IMR-90 (cell line): ENCODE results near the gene LRRFIP1. TPM values are rescaled to one million over a fixed set of nuclear protein-coding genes. Genes with fewer than 3 reads are reported as not detected.

Source experiments
- ATAC-seq: fragments of 200-7000 bp; cut with Tn5 transposase; 2 replicates; pipeline ENCODE4 v1.9.1; 2020; ENCODE audit warnings: low read depth, mild to moderate bottlenecking, moderate library complexity
- BruUV-seq: library from RNA; stranded (reverse); fragments of 400-500 nt; replicated peaks from 2 replicates; lab custom pipeline; 2021; lab: Mats Ljungman, UMichigan
- CTCF ChIA-PET: fragments of 300-600 bp; formaldehyde crosslinking; extraction: SDS; loops from one replicate; lab custom pipeline; 2021; ENCODE audit warnings: antibody characterized with exemption; lab: Yijun Ruan, JAX
- POLR2A ChIA-PET: fragments of 300-600 bp; sonication (Branson Sonifier 250); formaldehyde crosslinking; loops from one replicate; lab custom pipeline; 2022; ENCODE audit warnings: antibody characterized with exemption; ENCODE audit not compliant: unreplicated experiment; lab: Charles Lee
- DNase-seq: peaks from one replicate; pipeline ENCODE4 v3.0.0; 2013
- H2AFZ ChIP-seq: replicated peaks from 2 replicates; pipeline ENCODE3; 2013; ENCODE audit warnings: low read length, mild to moderate bottlenecking; ENCODE audit not compliant: poor library complexity
- H2AK5ac ChIP-seq: 2 replicates; pipeline ENCODE4 v1.6.1; 2013; ENCODE audit warnings: low read depth, low read length, inconsistent platforms
- H2AK9ac ChIP-seq: replicated peaks from 2 replicates; pipeline ENCODE3; 2013; ENCODE audit warnings: mild to moderate bottlenecking, low read depth, low read length, moderate library complexity; ENCODE audit not compliant: poor library complexity
- H2BK120ac ChIP-seq: 2 replicates; pipeline ENCODE4 v1.6.1; 2013; ENCODE audit warnings: low read depth, low read length, inconsistent platforms
- H2BK15ac ChIP-seq: 3 replicates; pipeline ENCODE4 v1.6.1; 2013; ENCODE audit warnings: low read depth, low read length, inconsistent platforms
- H2BK20ac ChIP-seq: 2 replicates; pipeline ENCODE4 v1.6.1; 2013; ENCODE audit warnings: low read depth, mild to moderate bottlenecking, inconsistent platforms, low read length, moderate library complexity
- H2BK5ac ChIP-seq: 2 replicates; pipeline ENCODE4 v1.6.1; 2013; ENCODE audit warnings: mild to moderate bottlenecking, low read depth, low read length, inconsistent platforms; ENCODE audit not compliant: poor library complexity, severe bottlenecking
- H3K14ac ChIP-seq: replicated peaks from 2 replicates; pipeline ENCODE4 v1.6.1; 2013; ENCODE audit warnings: low read depth, low read length, inconsistent platforms
- H3K18ac ChIP-seq: 2 replicates; pipeline ENCODE4 v1.6.1; 2013; ENCODE audit warnings: low read depth, low read length, control low read depth
- H3K23ac ChIP-seq: 2 replicates; pipeline ENCODE4 v1.6.1; 2013; ENCODE audit warnings: low read depth, low read length, inconsistent platforms
- H3K27ac ChIP-seq: 2 replicates; pipeline ENCODE4 v1.5.1; 2013; ENCODE audit warnings: mild to moderate bottlenecking, control low read depth, low read length; ENCODE audit not compliant: insufficient read depth
- H3K27me3 ChIP-seq: 2 replicates; pipeline ENCODE4 v1.6.1; 2013; ENCODE audit warnings: low read length; ENCODE audit not compliant: control insufficient read depth, insufficient read depth
- H3K36me3 ChIP-seq: 2 replicates; pipeline ENCODE4 v1.6.1; 2013; ENCODE audit warnings: low read length, mixed read lengths; ENCODE audit not compliant: control insufficient read depth, insufficient read depth
- H3K4ac ChIP-seq: 2 replicates; pipeline ENCODE4 v1.6.1; 2013; ENCODE audit warnings: low read depth, low read length, inconsistent platforms
- H3K4me1 ChIP-seq: 2 replicates; pipeline ENCODE4 v1.6.1; 2013; ENCODE audit warnings: low read length, mixed read lengths; ENCODE audit not compliant: control insufficient read depth, insufficient read depth
- H3K4me2 ChIP-seq: 2 replicates; pipeline ENCODE4 v1.6.1; 2013; ENCODE audit warnings: low read depth, mild to moderate bottlenecking, control low read depth, low read length, moderate library complexity
- H3K4me3 ChIP-seq: 2 replicates; pipeline ENCODE4 v1.5.1; 2013; ENCODE audit warnings: low read depth, mild to moderate bottlenecking, control low read depth, low read length, moderate library complexity; ENCODE audit not compliant: insufficient read depth
- H3K56ac ChIP-seq: 2 replicates; pipeline ENCODE4 v1.6.1; 2013; ENCODE audit warnings: low read length, inconsistent platforms; ENCODE audit not compliant: insufficient read depth; ENCODE audit errors: extremely low read depth
- H3K79me1 ChIP-seq, 2 experiments: 2 replicates each; pipeline ENCODE4 v1.6.1; 2013; ENCODE audit warnings: low read length in 2 of 2, inconsistent platforms in 1 of 2, low read depth in 1 of 2
- H3K9ac ChIP-seq: 2 replicates; pipeline ENCODE4 v1.6.1; 2013; ENCODE audit warnings: low read depth, low read length, control low read depth
- H3K9me1 ChIP-seq: 2 replicates; pipeline ENCODE4 v1.6.1; 2013; ENCODE audit warnings: low read length, inconsistent platforms; ENCODE audit not compliant: insufficient read depth
- H3K9me3 ChIP-seq: 2 replicates; pipeline ENCODE4 v1.6.1; 2013; ENCODE audit warnings: low read length; ENCODE audit not compliant: control insufficient read depth, insufficient read depth
- H4K20me1 ChIP-seq: 2 replicates; pipeline ENCODE4 v1.6.1; 2013; ENCODE audit warnings: low read length, inconsistent platforms; ENCODE audit not compliant: insufficient read depth
- H4K5ac ChIP-seq: 2 replicates; pipeline ENCODE4 v1.6.1; 2013; ENCODE audit warnings: mild to moderate bottlenecking, low read depth, low read length, control low read depth
- H4K8ac ChIP-seq, 2 experiments: 2 replicates each; pipeline ENCODE4 v1.6.1; 2013; ENCODE audit warnings: low read depth in 2 of 2, low read length in 2 of 2, control low read depth in 1 of 2, inconsistent platforms in 1 of 2
- H4K91ac ChIP-seq: 2 replicates; pipeline ENCODE4 v1.6.1; 2013; ENCODE audit warnings: low read depth, low read length, inconsistent platforms; ENCODE audit not compliant: insufficient read depth
- BHLHE40 ChIP-seq: fragments of 150-350 bp; IDR thresholded peaks from 2 replicates; pipeline ENCODE4 v1.6.1; 2016; ENCODE audit warnings: mild to moderate bottlenecking, low read depth, low read length
- CTCF ChIP-seq: conservative IDR thresholded peaks from 2 replicates; pipeline ENCODE4 v1.5.1; 2012; ENCODE audit warnings: mild to moderate bottlenecking, low read depth, low read length, improper control_type of control experiment
- FOS ChIP-seq: fragments of 150-350 bp; IDR thresholded peaks from 2 replicates; pipeline ENCODE4 v1.6.1; 2016; ENCODE audit warnings: low read depth, low read length
- POLR2A ChIP-seq: IDR thresholded peaks from 2 replicates; pipeline ENCODE4 v1.6.1; 2012; ENCODE audit warnings: mild to moderate bottlenecking, low read depth, low read length
- SMC3 ChIP-seq: fragments of 150-350 bp; IDR thresholded peaks from 2 replicates; pipeline ENCODE4 v1.6.1; 2016; ENCODE audit warnings: low read depth, mild to moderate bottlenecking, antibody characterized with exemption, low read length, moderate library complexity
- USF2 ChIP-seq: fragments of 150-350 bp; IDR thresholded peaks from 2 replicates; pipeline ENCODE4 v1.6.1; 2017; ENCODE audit warnings: mild to moderate bottlenecking, antibody characterized with exemption, low read length, low read depth
- WGBS, 2 experiments: methylation state at CpG; one replicate each; pipeline versions ENCODE4 v1.1.5 to v1.1.7; 2013; ENCODE audit warnings: missing lambda C conversion rate in 2 of 2; ENCODE audit not compliant: insufficient read length in 1 of 2; ENCODE audit errors: extremely low coverage in 2 of 2; 5-methylcytosine and 5-hydroxymethylcytosine counted together
- dilution Hi-C: fragments of 300-500 bp; cut with HindIII; formaldehyde crosslinking; loops from one replicate; pipeline ENCODE4 v1.14.3; 2018; ENCODE audit warnings: low sequenced_read_pairs; ENCODE audit not compliant: unreplicated experiment
- in situ Hi-C: fragments of 300-500 bp; cut with MboI; formaldehyde crosslinking; loops from 3 replicates; pipeline ENCODE4 v1.14.3; 2019; ENCODE audit warnings: low sequenced_read_pairs, inconsistent platforms, mixed read lengths
- intact Hi-C: fragments of 100-400 bp; cut with micrococcal nuclease; formaldehyde crosslinking; loops from 2 replicates; pipeline ENCODE4 v1.10.0; 2022
- polyA plus RNA-seq, 3 experiments: library from polyadenylated mRNA; depleted of rRNA; stranded (reverse); fragments of >200 nt; gene quantifications; 2 replicates each; pipeline ENCODE4 v1.2.3, GENCODE V29; 2012; ENCODE audit warnings: low replicate concordance in 1 of 3
- total RNA-seq: library from RNA; depleted of rRNA; stranded (reverse); fragments of >200 nt; gene quantifications from 2 replicates; pipeline ENCODE4 v1.2.3, GENCODE V29; 2012

LRRFIP1 gene
- total and polyA plus RNA-seq, 2 of the 4 experiments (the other 2 are of a cell fraction) = 52.2 to 54.4 TPM

- POLR2A ChIA-PET = no interaction called here
- H3K4me1 ChIP-seq = peaks cover 20% of the 10 kb centered on the region
These were observed 95.2 kb downstream of the LRRFIP1 start for GRCh38 chr2:237722616-237723015.

More at GRCh38 chr2:237722616-237723015, 95.2 kb downstream of the LRRFIP1 start:
- H2AK5ac ChIP-seq = no peak overlapping the region
- no peak overlapping the region for H3K56ac ChIP-seq
- H3K9me1 ChIP-seq = peaks cover 32% of the 10 kb centered on the region
- in situ Hi-C loops (no loop called here), intact Hi-C loops (no loop called here), dilution Hi-C loops (no loop called here)
- DNase-seq (no peak), ATAC-seq (no peak)
- H3K14ac ChIP-seq = no peak overlapping the region
- H3K9me3 ChIP-seq = no peaks in the 10 kb centered on the region
- no peak for TF ChIP-seq CTCF
- no peak for TF ChIP-seq POLR2A
- TF ChIP-seq USF2 = no peak
- TF ChIP-seq SMC3 = no peak
- no peak for TF ChIP-seq BHLHE40
- no peak for TF ChIP-seq FOS
- H3K27me3 ChIP-seq = no peaks in the 10 kb centered on the region
- CTCF ChIA-PET = interaction anchor here (0.6 to 0.7 kb wide), 3 partner anchors 23 to 211 kb away, joined by 3 to 6 read pairs (median 3); no protein-coding TSS in a partner anchor
- H2AFZ ChIP-seq = no peak overlapping the region
- H3K79me1 ChIP-seq = peaks cover 25 to 83% of the 10 kb centered on the region in 2 experiments
- no peak overlapping the region for H2BK5ac ChIP-seq
- H2BK20ac ChIP-seq = no peak overlapping the region
- no peak overlapping the region for H3K18ac ChIP-seq
- no peak overlapping the region for H4K5ac ChIP-seq
- no peak overlapping the region for H2BK120ac ChIP-seq
- H3K9ac ChIP-seq = no peak overlapping the region
- H3K36me3 ChIP-seq = peaks cover 9% of the 10 kb centered on the region
- H3K4me2 ChIP-seq = no peak overlapping the region
- no peak overlapping the region for H4K8ac ChIP-seq
- H3K27ac ChIP-seq = no peak overlapping the region
- H3K4me3 ChIP-seq = no peak overlapping the region
- no peak overlapping the region for H2BK15ac ChIP-seq
- 83% methylated on average over 1 of the region's 7 CpGs; no CpG with 5 or more reads in 1 of the 2 experiments for WGBS, 2 experiments
- no TSS peak for BruUV-seq
- H2AK9ac ChIP-seq = no peak overlapping the region
- H3K23ac ChIP-seq = no peak overlapping the region
- H4K20me1 ChIP-seq = peaks cover 49% of the 10 kb centered on the region
- H3K4ac ChIP-seq = no peak overlapping the region
- no peak overlapping the region for H4K91ac ChIP-seq
